Choroid plexus epithelial cell (primary cell): ENCODE results near the gene TEX11.

ENCODE experiments used
- DNase-seq: peaks from one replicate; pipeline ENCODE4 v3.0.0-alpha.2; 2010; ENCODE audit warnings: low read depth
- H3K4me3 ChIP-seq: 2 replicates; pipeline ENCODE4 v1.5.1; 2011; ENCODE audit warnings: low read depth, mild to moderate bottlenecking, control low read depth, low read length, moderate library complexity
- TF ChIP-seq, protein P1 (sequence below): conservative IDR thresholded peaks from 2 replicates; pipeline ENCODE4 v1.5.1; 2011; ENCODE audit warnings: low read depth, mild to moderate bottlenecking, control low read depth, inconsistent platforms, low read length, moderate library complexity

Gene TEX11

DNA sequence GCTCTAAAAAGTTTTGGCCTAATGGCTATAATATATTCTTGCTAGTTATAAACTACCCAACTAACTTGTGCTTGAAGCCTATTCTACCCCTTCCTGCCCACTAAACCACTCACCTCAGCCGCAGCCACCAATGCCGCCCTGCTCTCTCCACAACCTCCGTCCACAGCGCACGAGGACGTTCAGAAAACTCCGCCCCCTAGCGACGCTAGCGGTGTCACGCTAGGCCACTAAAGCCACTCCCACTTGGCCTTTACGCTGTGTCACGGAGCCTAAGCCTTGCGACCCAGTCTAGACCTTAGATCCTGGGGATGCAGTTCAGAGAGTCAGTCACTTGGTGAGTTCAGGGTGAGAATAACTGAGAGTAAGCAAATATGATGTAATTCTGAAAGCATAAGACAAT, at the start of gene TEX11:
TEX11 (minus strand) TSS at position 171 of the 400 bp plus-strand sequence. CDS start 922 bp downstream, outside the sequence.
- no peak for DNase-seq
- TF ChIP-seq, protein P1, sequence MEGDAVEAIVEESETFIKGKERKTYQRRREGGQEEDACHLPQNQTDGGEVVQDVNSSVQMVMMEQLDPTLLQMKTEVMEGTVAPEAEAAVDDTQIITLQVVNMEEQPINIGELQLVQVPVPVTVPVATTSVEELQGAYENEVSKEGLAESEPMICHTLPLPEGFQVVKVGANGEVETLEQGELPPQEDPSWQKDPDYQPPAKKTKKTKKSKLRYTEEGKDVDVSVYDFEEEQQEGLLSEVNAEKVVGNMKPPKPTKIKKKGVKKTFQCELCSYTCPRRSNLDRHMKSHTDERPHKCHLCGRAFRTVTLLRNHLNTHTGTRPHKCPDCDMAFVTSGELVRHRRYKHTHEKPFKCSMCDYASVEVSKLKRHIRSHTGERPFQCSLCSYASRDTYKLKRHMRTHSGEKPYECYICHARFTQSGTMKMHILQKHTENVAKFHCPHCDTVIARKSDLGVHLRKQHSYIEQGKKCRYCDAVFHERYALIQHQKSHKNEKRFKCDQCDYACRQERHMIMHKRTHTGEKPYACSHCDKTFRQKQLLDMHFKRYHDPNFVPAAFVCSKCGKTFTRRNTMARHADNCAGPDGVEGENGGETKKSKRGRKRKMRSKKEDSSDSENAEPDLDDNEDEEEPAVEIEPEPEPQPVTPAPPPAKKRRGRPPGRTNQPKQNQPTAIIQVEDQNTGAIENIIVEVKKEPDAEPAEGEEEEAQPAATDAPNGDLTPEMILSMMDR = no peak
- H3K4me3 ChIP-seq = no peak within 1 kb of the TSS

DNA sequence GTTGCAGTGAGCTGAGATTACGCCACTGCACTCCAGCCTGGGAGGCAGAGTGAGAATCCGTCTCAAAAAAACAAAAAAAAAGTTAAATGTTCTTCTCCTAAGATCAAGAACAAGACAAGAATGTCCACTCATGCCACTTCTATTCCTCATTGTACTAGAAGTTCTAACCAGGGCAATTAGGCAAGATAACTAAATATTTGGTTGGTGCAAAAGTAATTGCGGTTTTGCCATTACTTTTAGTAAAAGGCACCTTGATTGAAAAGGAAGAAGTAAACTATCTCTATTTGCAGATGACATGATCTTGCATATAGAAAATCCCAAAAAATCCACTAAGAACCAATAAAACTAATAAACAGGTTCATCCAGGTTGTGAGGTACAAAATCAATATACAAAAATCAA, 46.4 kb upstream of the TEX11 start:
- H3K4me3 ChIP-seq = no peak overlapping the region
- DNase-seq = no peak
- TF ChIP-seq, protein P1 = no peak

DNA sequence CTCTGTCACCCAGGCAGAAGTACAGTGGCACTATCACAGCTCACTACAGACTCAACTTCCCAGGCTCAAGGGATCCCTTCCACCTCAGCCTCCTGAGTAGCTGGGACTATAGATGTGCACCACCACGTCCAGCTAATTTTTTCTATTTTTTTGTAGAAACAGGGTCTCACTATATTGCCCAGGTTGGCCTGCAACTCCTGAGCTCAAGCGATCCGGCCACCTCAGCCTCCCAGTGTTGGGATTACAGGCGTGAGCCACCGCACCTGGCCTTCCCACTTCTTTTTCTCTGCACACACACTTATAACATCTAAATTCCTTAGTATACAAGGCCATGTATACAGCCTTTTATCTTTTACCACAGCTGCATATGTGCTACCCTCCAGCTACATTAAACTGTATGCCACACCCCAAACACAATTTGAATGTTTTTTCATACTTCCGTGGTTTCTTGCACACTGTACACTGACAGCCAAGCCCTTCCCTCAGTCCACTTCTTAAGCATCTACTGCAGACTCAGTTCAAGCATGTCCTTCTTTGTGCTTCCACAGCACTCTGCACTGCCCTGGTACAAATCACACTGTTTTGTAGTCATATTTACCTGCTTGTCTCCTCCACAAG, 15.9 kb upstream of the TEX11 start:
- TF ChIP-seq, protein P1 = no peak
- no peak overlapping the region for H3K4me3 ChIP-seq
- DNase-seq = no peak

DNA sequence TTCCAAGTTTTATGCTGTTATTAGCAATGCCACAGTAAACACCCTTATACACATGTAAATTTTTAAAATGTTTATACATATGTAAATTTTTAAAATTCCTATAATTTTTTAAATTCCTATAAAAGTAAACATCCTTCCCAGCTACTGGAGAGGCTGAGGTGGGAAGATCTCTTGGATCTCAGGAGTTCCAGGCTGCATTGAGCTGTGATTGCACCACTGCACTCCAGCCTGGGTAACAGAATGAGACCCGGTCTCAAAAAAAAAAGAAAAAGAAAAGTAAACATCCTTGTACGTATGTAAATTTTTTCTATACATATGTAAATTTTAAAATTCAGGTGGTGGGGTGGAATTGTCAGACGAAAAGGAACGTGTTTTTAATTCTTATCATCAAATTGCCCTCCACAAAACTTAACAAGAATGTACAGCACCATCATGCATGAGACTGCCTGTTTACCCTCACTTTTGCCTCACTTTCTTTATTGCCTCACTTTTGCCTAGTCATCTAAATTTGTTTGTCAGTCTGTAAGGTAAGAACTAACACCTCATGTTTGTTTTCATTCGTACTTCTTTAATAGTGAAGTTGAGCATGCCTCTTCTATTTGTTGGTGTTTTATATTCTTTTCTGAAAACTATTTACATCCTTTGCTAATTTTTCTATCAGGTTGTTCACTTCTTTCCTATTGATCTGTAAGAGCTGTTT, 14.4 kb upstream of the TEX11 start:
- no peak overlapping the region for H3K4me3 ChIP-seq
- DNase-seq = no peak
- TF ChIP-seq, protein P1 = no peak

DNA sequence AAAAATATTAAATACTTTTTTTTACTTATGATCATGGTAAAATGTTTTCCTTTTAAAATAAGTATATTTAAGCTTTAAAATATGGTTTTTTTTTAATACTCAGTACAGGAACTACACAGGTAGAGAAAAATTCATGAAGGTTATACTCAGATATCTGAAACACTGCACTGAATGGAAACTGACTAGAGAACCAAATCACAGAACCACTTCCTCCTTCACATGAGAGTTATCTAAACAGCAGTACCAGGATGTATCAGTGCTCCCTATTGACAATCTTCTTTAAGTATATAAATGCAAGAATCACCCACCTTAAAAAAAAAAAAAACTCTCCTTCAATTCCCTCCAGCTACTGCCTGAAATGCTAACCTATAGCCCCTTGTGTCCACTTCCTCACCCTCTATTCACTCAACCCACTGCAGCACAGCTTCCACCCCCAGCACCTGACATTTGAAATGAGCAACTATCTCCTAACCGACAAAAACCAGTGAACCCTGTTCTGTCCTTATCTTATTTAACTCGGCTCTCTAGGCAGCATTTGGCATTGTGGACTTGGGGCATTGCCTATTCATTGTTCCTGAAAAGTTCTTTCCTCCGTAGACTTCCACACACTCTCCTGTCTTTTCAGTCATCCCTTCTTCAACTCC, 13.3 kb upstream of the TEX11 start:
- H3K4me3 ChIP-seq = no peak overlapping the region
- no peak for DNase-seq
- TF ChIP-seq, protein P1 = no peak

DNA sequence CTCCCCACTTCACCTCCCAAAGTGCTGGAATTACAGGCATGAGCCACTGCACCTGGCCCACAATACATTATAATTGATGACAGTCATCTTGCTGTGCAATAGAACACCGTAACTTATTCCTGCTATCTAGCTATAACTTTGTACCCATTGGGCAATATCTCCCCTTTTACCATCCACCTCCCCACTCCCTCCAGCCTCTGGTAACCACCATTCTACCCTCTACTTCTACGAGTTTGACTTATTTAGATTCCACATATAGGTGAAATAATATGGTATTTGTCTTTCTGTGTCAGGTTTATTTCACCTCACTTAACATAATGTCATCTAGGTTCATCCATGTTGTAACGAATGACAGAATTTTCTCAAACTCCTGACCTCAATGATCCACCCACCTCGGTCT, 8.2 kb upstream of the TEX11 start:
- no peak overlapping the region for H3K4me3 ChIP-seq
- TF ChIP-seq, protein P1 = no peak
- DNase-seq = no peak

DNA sequence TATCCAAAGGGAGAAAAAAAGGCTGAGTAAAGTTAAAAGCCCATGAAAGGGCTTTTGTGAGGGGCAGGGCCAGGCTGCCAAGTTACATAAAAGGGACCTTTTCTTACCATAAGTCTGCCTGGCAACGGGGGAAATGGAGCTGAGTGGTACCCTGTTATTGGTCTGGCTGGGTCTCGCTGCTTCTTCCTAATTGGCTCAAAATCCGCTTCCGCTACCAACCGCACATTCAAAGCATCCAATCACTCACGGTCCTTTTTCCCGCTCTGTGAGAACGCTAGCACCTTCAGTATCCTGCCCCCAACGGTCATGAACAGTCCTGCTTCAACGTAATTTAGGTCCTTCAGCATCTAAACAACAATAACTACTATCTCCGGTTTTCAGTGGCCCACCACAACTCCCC, 611 bp downstream of the TEX11 start:
- no peak overlapping the region for H3K4me3 ChIP-seq
- TF ChIP-seq, protein P1 = no peak
- DNase-seq = no peak
